H9 (cell line): ENCODE results near the gene ACTL7A. TPM values are rescaled to one million over a fixed set of nuclear protein-coding genes. Genes with fewer than 3 reads are reported as not detected.

ENCODE experiments used
- DNase-seq: peaks from one replicate; pipeline ENCODE4 v3.0.0-alpha.2; 2017
- H2AFZ ChIP-seq: one replicate; pipeline ENCODE4 v1.6.1; 2013; ENCODE audit warnings: mild to moderate bottlenecking, low read length, control low read depth, moderate library complexity
- H2AK5ac ChIP-seq: 2 replicates; pipeline ENCODE4 v1.6.1; 2013; ENCODE audit warnings: low read length, control low read depth, mixed read lengths; ENCODE audit not compliant: insufficient read length
- H2BK120ac ChIP-seq: one replicate; pipeline ENCODE4 v1.6.1; 2013; ENCODE audit warnings: low read depth, mild to moderate bottlenecking, low read length, control low read depth, inconsistent platforms; ENCODE audit not compliant: poor library complexity, severe bottlenecking
- H2BK12ac ChIP-seq: 2 replicates; pipeline ENCODE4 v1.6.1; 2013; ENCODE audit warnings: low read length, control low read depth, mixed read lengths, low read depth; ENCODE audit not compliant: insufficient read length
- H2BK15ac ChIP-seq: 2 replicates; pipeline ENCODE4 v1.6.1; 2013; ENCODE audit warnings: low read depth, low read length, control low read depth
- H2BK20ac ChIP-seq: one replicate; pipeline ENCODE4 v1.6.1; 2013; ENCODE audit warnings: low read depth, mild to moderate bottlenecking, low read length, control low read depth, inconsistent platforms; ENCODE audit not compliant: poor library complexity, severe bottlenecking
- H2BK5ac ChIP-seq: 2 replicates; pipeline ENCODE4 v1.6.1; 2013; ENCODE audit warnings: low read length, control low read depth, mixed read lengths; ENCODE audit not compliant: insufficient read length
- H3K14ac ChIP-seq: 2 replicates; pipeline ENCODE4 v1.6.1; 2013; ENCODE audit warnings: low read length, control low read depth; ENCODE audit not compliant: insufficient read depth
- H3K18ac ChIP-seq: 2 replicates; pipeline ENCODE4 v1.6.1; 2013; ENCODE audit warnings: low read depth, mild to moderate bottlenecking, mixed read lengths, low read length, control low read depth; ENCODE audit not compliant: insufficient read length
- H3K23ac ChIP-seq: 2 replicates; pipeline ENCODE4 v1.6.1; 2013; ENCODE audit warnings: low read length, control low read depth, mixed read lengths, low read depth; ENCODE audit not compliant: insufficient read length
- H3K23me2 ChIP-seq: 2 replicates; pipeline ENCODE4 v1.6.1; 2013; ENCODE audit warnings: low read depth, mild to moderate bottlenecking, mixed read lengths, low read length, control low read depth; ENCODE audit not compliant: insufficient read length, poor library complexity, severe bottlenecking
- H3K27ac ChIP-seq: 2 replicates; pipeline ENCODE4 v1.5.1; 2013; ENCODE audit warnings: low read length, control low read depth, mixed read lengths, low read depth; ENCODE audit not compliant: insufficient read length
- H3K27me3 ChIP-seq: 2 replicates; pipeline ENCODE4 v1.6.1; 2013; ENCODE audit warnings: low read length, control low read depth, inconsistent platforms; ENCODE audit not compliant: insufficient read depth
- H3K4ac ChIP-seq: 2 replicates; pipeline ENCODE4 v1.6.1; 2013; ENCODE audit warnings: low read depth, mild to moderate bottlenecking, control low read depth, inconsistent platforms, low read length, moderate library complexity
- H3K4me1 ChIP-seq: 2 replicates; pipeline ENCODE4 v1.6.1; 2013; ENCODE audit warnings: low read length, control low read depth, inconsistent platforms; ENCODE audit not compliant: insufficient read depth
- H3K4me2 ChIP-seq: 2 replicates; pipeline ENCODE4 v1.6.1; 2013; ENCODE audit warnings: low read length, control low read depth, mixed read lengths; ENCODE audit not compliant: insufficient read length, insufficient read depth
- H3K56ac ChIP-seq: 2 replicates; pipeline ENCODE4 v1.6.1; 2013; ENCODE audit warnings: low read depth, mild to moderate bottlenecking, mixed read lengths, low read length, control low read depth; ENCODE audit not compliant: insufficient read length
- H3K79me1 ChIP-seq: 2 replicates; pipeline ENCODE4 v1.6.1; 2013; ENCODE audit warnings: low read depth, mild to moderate bottlenecking, moderate library complexity, low read length, control low read depth, inconsistent platforms; ENCODE audit not compliant: insufficient read depth, poor library complexity, severe bottlenecking
- H3K79me2 ChIP-seq: 2 replicates; pipeline ENCODE4 v1.6.1; 2013; ENCODE audit warnings: low read length, control low read depth, inconsistent platforms; ENCODE audit not compliant: insufficient read depth
- H3K9ac ChIP-seq: 2 replicates; pipeline ENCODE4 v1.6.1; 2013; ENCODE audit warnings: low read length, control low read depth, mixed read lengths; ENCODE audit not compliant: insufficient read length; ENCODE audit errors: extremely low read depth
- H3K9me3 ChIP-seq: one replicate; pipeline ENCODE4 v1.6.1; 2013; ENCODE audit warnings: low read depth, low read length, inconsistent platforms; ENCODE audit not compliant: control insufficient read depth
- H3T11ph ChIP-seq: one replicate; pipeline ENCODE4 v1.6.1; 2013; ENCODE audit warnings: mild to moderate bottlenecking, low read length, control low read depth, inconsistent platforms
- H4K20me1 ChIP-seq: one replicate; pipeline ENCODE4 v1.6.1; 2013; ENCODE audit not compliant: control insufficient read depth, insufficient read length, insufficient read depth
- H4K5ac ChIP-seq: 2 replicates; pipeline ENCODE4 v1.6.1; 2013; ENCODE audit warnings: low read depth, mild to moderate bottlenecking, mixed read lengths, low read length, control low read depth; ENCODE audit not compliant: insufficient read length
- H4K8ac ChIP-seq: replicated peaks from 2 replicates; pipeline ENCODE4 v1.6.1; 2013; ENCODE audit warnings: low read length, control low read depth, mixed read lengths, low read depth; ENCODE audit not compliant: insufficient read length
- H4K91ac ChIP-seq: 2 replicates; pipeline ENCODE4 v1.6.1; 2013; ENCODE audit warnings: low read depth, mild to moderate bottlenecking, moderate library complexity, mixed read lengths, low read length, control low read depth; ENCODE audit not compliant: insufficient read length
- H3K27ac Mint-ChIP-seq, 3 experiments: 2 replicates in 2 of 3; 3 replicates in 1 of 3; pipeline ENCODE4 v1.8.0; 2020 to 2021; ENCODE audit warnings: mixed read lengths in 3 of 3, mild to moderate bottlenecking in 1 of 3, moderate library complexity in 1 of 3
- H3K27me3 Mint-ChIP-seq: 2 replicates; pipeline ENCODE4 v1.8.0; 2021; ENCODE audit warnings: low read depth, mild to moderate bottlenecking, moderate library complexity, mixed read lengths
- H3K36me3 Mint-ChIP-seq, 3 experiments: 2 replicates in 2 of 3; 3 replicates in 1 of 3; pipeline ENCODE4 v1.8.0; 2020 to 2021; ENCODE audit warnings: low read depth in 3 of 3, mixed read lengths in 3 of 3; ENCODE audit not compliant: insufficient read depth in 1 of 3
- H3K4me1 Mint-ChIP-seq, 2 experiments: 2 replicates each; pipeline ENCODE4 v1.8.0; 2020; ENCODE audit warnings: mixed read lengths in 2 of 2
- H3K4me3 Mint-ChIP-seq, 2 experiments: 2 replicates in 1 of 2; 3 replicates in 1 of 2; pipeline ENCODE4 v1.8.0; 2020 to 2021; ENCODE audit warnings: mild to moderate bottlenecking in 2 of 2, mixed read lengths in 2 of 2, moderate library complexity in 1 of 2
- H3K9me3 Mint-ChIP-seq, 2 experiments: 2 replicates in 1 of 2; 3 replicates in 1 of 2; pipeline ENCODE4 v1.8.0; 2020; ENCODE audit warnings: mild to moderate bottlenecking in 2 of 2, mixed read lengths in 2 of 2, moderate library complexity in 1 of 2
- WGBS: extraction: QIAGEN DNeasy Blood & Tissue Kit; methylation state at CpG from one replicate; pipeline ENCODE4 v1.1.7; 2013; ENCODE audit warnings: missing lambda C conversion rate, low lambda C conversion rate, mixed read lengths; ENCODE audit not compliant: insufficient read length; ENCODE audit errors: extremely low coverage; 5-methylcytosine and 5-hydroxymethylcytosine counted together
- total RNA-seq: library from RNA; stranded (reverse); gene quantifications from 2 replicates; pipeline ENCODE4 v1.2.1, GENCODE V29; 2021
- TF ChIP-seq, protein P1 (sequence below): fragments of 200-600 bp; sonication (generic); conservative IDR thresholded peaks from 3 replicates; pipeline ENCODE4 v1.8.0; 2021; ENCODE audit warnings: antibody characterized with exemption, mild to moderate bottlenecking

The ACTL7A gene
- total RNA-seq, 1 experiment from 2014 or later: not detected

DNA sequence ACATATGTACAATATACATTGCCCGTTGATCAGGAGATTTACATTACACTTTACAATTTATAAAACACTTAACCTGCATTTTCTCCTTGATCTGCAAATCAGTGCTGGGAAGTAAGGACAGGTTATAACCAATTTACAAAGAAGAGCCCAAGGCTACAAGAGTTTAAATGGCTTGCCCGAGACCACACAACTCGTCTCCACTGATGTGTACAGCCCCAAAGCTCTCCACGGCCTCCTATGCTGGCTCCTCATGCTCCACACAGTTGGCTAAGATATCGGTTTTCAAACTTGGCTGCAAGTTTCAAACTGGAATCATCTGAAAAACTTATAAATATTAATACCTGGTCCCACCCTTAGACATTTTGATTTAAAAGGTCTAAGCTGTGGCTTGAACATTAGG is 16.6 kb upstream of the ACTL7A start:
- Histone ChIP-seq H3K14ac (no peak overlapping the region), H3K9me3 (no peaks in the 10 kb centered on the region), H3K4ac (no peak overlapping the region), H3K27me3 (no peaks in the 10 kb centered on the region), H3K79me2 (no peaks in the 10 kb centered on the region), H2BK120ac (no peak overlapping the region), H3T11ph (no peak overlapping the region), H3K23ac (no peak overlapping the region), H4K20me1 (no peaks in the 10 kb centered on the region), H2AFZ (no peak overlapping the region), H3K27ac (no peak overlapping the region), H3K9ac (no peak overlapping the region), H4K91ac (no peak overlapping the region), H3K23me2 (no peaks in the 10 kb centered on the region), H3K18ac (no peak overlapping the region), H3K4me2 (no peak overlapping the region), H2BK20ac (no peak overlapping the region), H2BK15ac (no peak overlapping the region), H3K4me1 (no peaks in the 10 kb centered on the region), H3K56ac (no peak overlapping the region), H2BK5ac (no peak overlapping the region), H4K8ac (no peak overlapping the region), H2BK12ac (no peak overlapping the region), H3K79me1 (no peaks in the 10 kb centered on the region), H4K5ac (no peak overlapping the region), H2AK5ac (no peak overlapping the region)
- Mint-ChIP-seq H3K36me3 (no peaks in the 10 kb centered on the region), H3K4me1 (peaks cover 4 to 8% of the 10 kb centered on the region in 2 experiments), H3K9me3 (no peaks in the 10 kb centered on the region), H3K4me3 (no peak overlapping the region), H3K27me3 (peaks cover 3% of the 10 kb centered on the region), H3K27ac (no peak overlapping the region)
- no CpG with 5 or more reads among the region's 5 CpGs for WGBS
- TF ChIP-seq, protein P1, sequence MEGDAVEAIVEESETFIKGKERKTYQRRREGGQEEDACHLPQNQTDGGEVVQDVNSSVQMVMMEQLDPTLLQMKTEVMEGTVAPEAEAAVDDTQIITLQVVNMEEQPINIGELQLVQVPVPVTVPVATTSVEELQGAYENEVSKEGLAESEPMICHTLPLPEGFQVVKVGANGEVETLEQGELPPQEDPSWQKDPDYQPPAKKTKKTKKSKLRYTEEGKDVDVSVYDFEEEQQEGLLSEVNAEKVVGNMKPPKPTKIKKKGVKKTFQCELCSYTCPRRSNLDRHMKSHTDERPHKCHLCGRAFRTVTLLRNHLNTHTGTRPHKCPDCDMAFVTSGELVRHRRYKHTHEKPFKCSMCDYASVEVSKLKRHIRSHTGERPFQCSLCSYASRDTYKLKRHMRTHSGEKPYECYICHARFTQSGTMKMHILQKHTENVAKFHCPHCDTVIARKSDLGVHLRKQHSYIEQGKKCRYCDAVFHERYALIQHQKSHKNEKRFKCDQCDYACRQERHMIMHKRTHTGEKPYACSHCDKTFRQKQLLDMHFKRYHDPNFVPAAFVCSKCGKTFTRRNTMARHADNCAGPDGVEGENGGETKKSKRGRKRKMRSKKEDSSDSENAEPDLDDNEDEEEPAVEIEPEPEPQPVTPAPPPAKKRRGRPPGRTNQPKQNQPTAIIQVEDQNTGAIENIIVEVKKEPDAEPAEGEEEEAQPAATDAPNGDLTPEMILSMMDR: no peak
- no peak for DNase-seq
